Glutamatergic neuron (in vitro differentiated cells): ENCODE data around the gene RNASET2. TPM values are rescaled to one million over a fixed set of nuclear protein-coding genes. Genes with fewer than 3 reads are reported as not detected.

Experiments
- DNase-seq: peaks from one replicate; pipeline ENCODE4 v3.0.0; 2022
- H3K27ac Mint-ChIP-seq: one replicate; pipeline ENCODE4 v1.8.0; 2020; ENCODE audit warnings: mild to moderate bottlenecking, mixed read lengths, inconsistent platforms; ENCODE audit not compliant: unreplicated experiment
- H3K27me3 Mint-ChIP-seq: one replicate; pipeline ENCODE4 v1.8.0; 2020; ENCODE audit warnings: mild to moderate bottlenecking, moderate library complexity, mixed read lengths, inconsistent platforms; ENCODE audit not compliant: unreplicated experiment
- H3K36me3 Mint-ChIP-seq: one replicate; pipeline ENCODE4 v1.8.0; 2020; ENCODE audit warnings: mild to moderate bottlenecking, mixed read lengths, inconsistent platforms; ENCODE audit not compliant: unreplicated experiment
- H3K4me1 Mint-ChIP-seq: one replicate; pipeline ENCODE4 v1.8.0; 2020; ENCODE audit warnings: mild to moderate bottlenecking, low read depth, mixed read lengths, inconsistent platforms; ENCODE audit not compliant: unreplicated experiment
- H3K4me3 Mint-ChIP-seq: one replicate; pipeline ENCODE4 v1.8.0; 2020; ENCODE audit warnings: mild to moderate bottlenecking, mixed read lengths, inconsistent platforms; ENCODE audit not compliant: unreplicated experiment
- H3K9me3 Mint-ChIP-seq: one replicate; pipeline ENCODE4 v1.8.0; 2020; ENCODE audit warnings: mild to moderate bottlenecking, moderate library complexity, mixed read lengths, inconsistent platforms; ENCODE audit not compliant: unreplicated experiment
- CTCF ChIP-seq: fragments of 200-600 bp; sonication (generic); IDR thresholded peaks from one replicate; pipeline ENCODE4 v1.5.0; 2021; ENCODE audit not compliant: partially characterized antibody, unreplicated experiment
- total RNA-seq: library from RNA; stranded (reverse); fragmentation: NEBNext Ultra II Directional; extraction: Animal tissue kit (Norgen Biotek cat#: 25700); gene quantifications from one replicate; pipeline ENCODE4 v1.2.1, GENCODE V29; 2021; ENCODE audit not compliant: unreplicated experiment

Gene RNASET2
- total RNA-seq, 1 donor from 2014 or later: 2.2 TPM

DNA sequence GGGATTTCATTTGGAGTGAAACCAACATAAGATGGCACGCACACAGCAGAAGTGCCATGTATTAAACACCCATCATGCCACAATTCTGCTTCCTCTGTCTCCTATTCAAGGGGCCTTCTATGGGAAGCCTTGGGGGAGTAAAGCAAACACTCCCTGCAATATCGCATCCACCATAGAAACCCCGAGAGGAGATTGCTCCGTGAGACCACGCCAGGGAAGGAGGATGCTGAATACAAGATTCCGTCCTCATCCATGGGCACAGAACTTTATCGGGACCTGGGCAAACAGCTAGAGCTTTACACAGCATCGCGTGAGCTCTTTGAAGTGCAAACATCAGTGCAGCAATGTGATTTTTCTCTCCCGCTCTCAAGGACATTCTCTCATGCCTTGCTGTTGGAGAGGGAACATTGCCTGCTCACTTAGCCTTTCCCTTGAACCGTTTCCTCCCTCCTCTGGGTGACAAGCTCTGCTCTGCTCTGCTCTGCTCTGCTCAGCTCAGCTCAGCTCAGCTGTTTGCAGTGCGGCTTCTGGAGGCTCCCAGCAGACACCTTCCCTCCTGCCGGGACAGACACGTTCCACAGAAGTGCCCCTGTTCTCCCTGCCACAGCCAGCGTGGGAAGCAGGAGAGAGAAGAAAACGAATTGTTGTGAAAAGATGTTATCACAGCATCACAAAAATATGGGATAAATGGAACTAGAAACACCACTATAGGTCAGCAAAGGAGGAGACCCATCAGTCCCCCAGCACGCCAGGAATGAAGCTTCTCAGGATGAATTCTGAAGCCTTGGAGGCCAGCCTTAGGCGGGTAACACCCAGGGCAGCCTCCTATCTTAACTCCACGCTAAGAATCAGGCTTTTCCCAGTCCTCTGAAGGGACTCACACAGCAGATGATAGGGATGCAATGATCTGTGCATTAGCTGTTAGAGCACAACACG lies 48.2 kb downstream of the RNASET2 start:
- Mint-ChIP-seq H3K27ac (no peak overlapping the region), H3K4me3 (no peak overlapping the region), H3K27me3 (no peaks in the 10 kb centered on the region), H3K4me1 (peaks cover 11% of the 10 kb centered on the region), H3K9me3 (peaks cover 6% of the 10 kb centered on the region), H3K36me3 (no peaks in the 10 kb centered on the region)
- no peak for TF ChIP-seq CTCF
- DNase-seq: no peak

DNA sequence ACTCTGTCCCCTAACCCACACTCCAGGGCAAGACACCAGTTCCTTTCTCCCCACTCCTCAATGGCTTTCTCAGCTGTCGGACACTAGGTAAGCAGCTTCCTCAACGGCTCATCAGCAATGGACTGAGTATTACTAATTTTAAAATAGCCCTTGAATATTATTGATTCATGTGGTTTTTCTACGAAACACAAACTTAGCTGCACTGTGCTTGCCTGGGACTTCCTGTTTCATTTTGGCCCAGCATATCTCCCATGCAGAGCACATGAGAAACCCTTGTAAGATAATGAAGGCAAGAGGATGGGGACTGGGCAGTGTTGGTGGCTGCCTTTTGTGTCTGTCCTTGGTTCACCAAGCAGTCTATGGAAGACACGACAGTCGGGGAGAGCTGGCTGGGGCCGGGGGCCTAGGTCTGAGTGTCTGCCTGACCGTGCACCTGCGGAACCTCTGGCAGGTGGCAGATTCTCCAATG lies 48.9 kb downstream of the RNASET2 start:
- H3K27me3 Mint-ChIP-seq: no peaks in the 10 kb centered on the region
- no peaks in the 10 kb centered on the region for H3K36me3 Mint-ChIP-seq
- no peak overlapping the region for H3K4me3 Mint-ChIP-seq
- peaks cover 6% of the 10 kb centered on the region for H3K9me3 Mint-ChIP-seq
- TF ChIP-seq CTCF: no peak
- peaks cover 11% of the 10 kb centered on the region for H3K4me1 Mint-ChIP-seq
- DNase-seq: no peak
- no peak overlapping the region for H3K27ac Mint-ChIP-seq

DNA sequence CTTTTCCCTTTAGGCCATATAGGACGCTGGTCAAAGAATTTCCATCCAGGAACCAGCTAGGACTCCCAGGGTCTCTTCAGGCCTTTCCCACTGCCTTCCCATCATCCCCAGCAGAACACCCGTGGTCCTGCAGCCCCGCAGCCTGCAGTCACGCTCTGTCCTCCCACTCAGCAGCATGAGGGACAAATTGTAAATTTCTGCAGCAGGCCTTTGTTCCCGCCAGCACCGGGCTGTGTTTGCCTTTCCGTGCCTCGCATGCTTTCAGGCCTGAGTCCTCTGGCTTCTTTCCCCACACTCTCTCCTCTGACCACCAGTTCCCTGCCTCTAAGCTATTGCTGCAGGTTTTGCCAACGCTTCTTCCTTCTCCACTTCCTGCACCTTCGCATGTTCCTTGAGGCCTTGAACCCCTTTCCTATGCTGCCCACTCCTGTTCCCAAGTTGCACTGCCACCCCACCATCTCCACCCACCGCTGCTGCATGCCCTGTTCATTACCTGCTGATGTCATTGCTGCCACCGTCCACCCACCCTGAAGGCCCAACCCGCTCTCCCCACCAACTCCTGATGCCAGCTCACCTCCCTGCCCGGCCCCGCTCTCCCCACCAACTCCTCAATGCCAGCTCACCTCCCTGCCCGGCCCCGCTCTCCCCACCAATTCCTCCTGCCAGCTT lies 49.8 kb downstream of the RNASET2 start:
- Mint-ChIP-seq H3K27me3 (peaks cover 5% of the 10 kb centered on the region), H3K4me1 (peaks cover 11% of the 10 kb centered on the region), H3K4me3 (no peak overlapping the region), H3K36me3 (peaks cover 8% of the 10 kb centered on the region), H3K9me3 (peaks cover 9% of the 10 kb centered on the region), H3K27ac (no peak overlapping the region)
- no peak for TF ChIP-seq CTCF
- no peak for DNase-seq

DNA sequence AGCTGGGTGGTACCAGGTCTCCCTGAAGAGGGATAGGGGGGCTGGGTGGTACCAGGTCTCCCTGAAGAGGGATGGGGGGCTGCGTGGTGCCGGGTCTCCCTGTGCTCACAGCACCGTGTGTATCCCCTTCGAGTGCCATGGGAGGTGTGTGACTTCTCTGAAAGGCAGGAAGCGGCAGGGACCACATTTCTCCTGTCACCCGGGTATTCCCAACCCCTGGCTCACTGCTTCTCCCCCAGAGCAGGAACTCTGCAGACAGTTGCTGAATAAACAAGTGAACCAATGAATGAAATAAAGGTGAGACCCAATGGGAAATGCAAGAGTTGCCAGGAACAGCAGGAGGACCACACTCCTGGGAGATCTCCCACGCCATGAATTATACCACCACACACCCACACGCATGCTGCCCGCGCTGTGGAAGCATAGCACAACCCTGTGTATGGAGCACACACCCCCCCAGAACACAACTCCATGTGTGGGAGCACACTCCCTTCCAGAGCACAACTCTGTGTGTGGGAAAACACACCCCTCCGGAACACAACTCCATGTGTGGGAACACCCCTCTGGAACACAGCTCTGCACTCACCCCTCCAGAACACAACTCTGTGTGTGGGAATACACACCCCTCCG lies 50.7 kb downstream of the RNASET2 start:
- Mint-ChIP-seq H3K4me1 (peaks cover 11% of the 10 kb centered on the region), H3K9me3 (peaks cover 13% of the 10 kb centered on the region), H3K27ac (no peak overlapping the region), H3K36me3 (peaks cover 17% of the 10 kb centered on the region), H3K4me3 (no peak overlapping the region), H3K27me3 (peaks cover 5% of the 10 kb centered on the region)
- TF ChIP-seq CTCF: no peak
- DNase-seq: no peak
